Activated CD8-positive, alpha-beta memory T cell treated with anti-CD3 and anti-CD28 coated beads, Interleukin-2, amount 50 U/mL, for 24 hours (primary cell): ENCODE measurements around the gene CADPS.

Experiments used
- DNase-seq: peaks from one replicate; pipeline ENCODE4 v3.0.0-alpha.2; 2020; ENCODE audit errors: extremely low read depth

Gene CADPS

GRCh38 chr3:62374341-62375218 lies 500.6 kb downstream of the CADPS start:
- no peak for DNase-seq

GRCh38 chr3:62373714-62374333 lies 501.4 kb downstream of the CADPS start:
- DNase-seq: no peak

DNA sequence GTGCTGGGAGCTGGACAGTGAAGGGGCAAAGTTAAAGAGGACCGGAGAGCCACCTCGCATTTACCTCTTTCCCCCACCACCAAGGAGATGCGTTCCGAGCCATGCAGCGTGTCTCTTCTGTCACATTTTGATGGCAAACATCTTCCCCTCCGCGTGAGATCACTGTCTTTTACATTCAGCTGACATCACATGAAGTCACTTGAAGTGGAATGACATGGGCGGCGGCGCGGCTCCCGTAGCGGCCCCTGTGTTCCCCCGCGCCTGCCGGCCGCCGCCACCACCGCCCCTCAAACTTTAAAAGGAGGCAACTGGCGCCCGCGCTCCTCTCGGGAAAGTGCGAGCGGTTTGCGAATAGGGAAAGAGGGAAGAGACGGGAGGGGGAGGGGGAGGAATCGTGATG lies 502.0 kb downstream of the CADPS start, which contains the start of gene FEZF2:
FEZF2 (minus strand) TSS at position 336 of the 400 bp plus-strand sequence. CDS start 682 bp downstream, outside the sequence.
- no peak for DNase-seq

DNA sequence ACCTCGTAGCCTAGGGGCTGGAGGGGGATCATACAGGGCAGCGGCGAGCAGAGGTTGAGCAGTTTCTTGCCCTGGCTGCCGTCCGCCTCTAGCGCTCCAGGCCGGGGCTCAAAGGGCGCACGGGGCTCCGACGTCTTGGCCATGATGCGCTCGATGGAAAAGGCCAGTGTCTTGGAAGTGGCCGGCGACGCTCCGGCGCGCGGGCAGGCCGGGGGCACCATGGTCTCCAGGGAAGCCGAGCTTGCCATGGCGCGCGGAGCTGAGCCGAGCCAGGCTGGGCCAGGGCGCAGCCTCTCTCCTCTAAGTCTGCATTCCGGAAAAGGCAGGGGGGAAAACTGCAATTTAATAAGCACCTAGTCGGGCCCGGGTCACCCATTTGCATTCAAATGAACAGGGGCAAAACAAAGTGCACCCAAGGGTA lies 502.6 kb downstream of the CADPS start:
- DNase-seq: no peak

- no peak for DNase-seq
Observed at GRCh38 chr3:62371720-62372591, 503.3 kb downstream of the CADPS start.

GRCh38 chr3:62370858-62371719 lies 504.1 kb downstream of the CADPS start:
- DNase-seq: no peak

DNA sequence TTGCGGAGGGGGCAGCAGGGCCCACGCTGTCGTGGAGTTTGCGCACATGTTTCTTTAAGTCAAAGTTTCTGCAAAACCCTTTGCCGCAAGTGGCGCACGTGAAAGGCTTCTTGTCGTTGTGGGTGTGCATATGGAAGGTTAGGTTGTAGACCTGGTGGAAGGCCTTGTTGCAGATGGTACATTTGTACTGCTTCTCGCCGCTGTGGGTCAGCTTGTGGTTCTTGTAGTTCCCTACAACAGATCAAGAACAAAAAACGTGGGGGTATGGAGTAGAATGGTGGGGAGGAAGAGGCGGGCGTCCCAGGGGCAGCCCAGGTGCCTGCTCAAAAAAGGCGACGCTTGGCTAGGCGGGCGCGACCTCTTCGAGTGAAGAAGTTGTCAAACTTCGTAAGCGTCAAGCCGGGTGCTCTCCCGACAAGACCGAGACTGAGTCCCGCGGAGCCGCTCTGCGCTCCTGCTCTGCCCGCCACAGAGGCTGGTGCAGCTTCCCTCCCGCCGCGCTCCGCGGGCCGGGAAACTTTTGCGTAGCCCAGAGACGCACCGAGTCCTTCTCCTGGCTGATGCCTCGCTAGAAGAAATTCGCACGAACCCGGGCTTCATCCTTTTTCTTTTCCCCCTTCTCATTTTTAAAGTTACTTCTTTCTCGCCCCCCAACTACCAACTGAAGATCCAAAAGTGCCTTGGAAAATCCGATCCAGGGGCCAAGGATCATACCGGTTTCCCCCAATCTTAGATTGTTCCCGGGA lies 504.9 kb downstream of the CADPS start:
- DNase-seq: no peak

DNA sequence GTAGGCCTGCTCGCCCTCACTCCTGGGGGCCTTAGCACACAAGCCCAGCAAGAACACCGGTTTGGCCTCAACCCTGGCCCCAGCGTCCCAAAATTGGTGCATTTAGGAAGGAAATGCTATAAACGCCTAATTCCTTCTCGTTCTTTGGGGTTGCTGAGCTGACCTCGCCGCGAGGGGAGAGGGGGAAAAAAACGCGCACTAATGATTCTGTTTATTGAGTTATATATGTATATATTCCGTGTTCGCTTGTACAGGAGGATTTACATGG lies 505.8 kb downstream of the CADPS start:
- DNase-seq: no peak

GRCh38 chr3:62368705-62369475 lies 506.3 kb downstream of the CADPS start:
- no peak for DNase-seq

GRCh38 chr3:62368290-62368704 lies 506.9 kb downstream of the CADPS start:
- no peak for DNase-seq

GRCh38 chr3:62367763-62368195 lies 507.4 kb downstream of the CADPS start:
- DNase-seq: no peak

- no peak for DNase-seq
Observed at GRCh38 chr3:62366126-62366484, 509.1 kb downstream of the CADPS start.

- DNase-seq: no peak
Observed at GRCh38 chr3:62365391-62366125, 509.7 kb downstream of the CADPS start.

DNA sequence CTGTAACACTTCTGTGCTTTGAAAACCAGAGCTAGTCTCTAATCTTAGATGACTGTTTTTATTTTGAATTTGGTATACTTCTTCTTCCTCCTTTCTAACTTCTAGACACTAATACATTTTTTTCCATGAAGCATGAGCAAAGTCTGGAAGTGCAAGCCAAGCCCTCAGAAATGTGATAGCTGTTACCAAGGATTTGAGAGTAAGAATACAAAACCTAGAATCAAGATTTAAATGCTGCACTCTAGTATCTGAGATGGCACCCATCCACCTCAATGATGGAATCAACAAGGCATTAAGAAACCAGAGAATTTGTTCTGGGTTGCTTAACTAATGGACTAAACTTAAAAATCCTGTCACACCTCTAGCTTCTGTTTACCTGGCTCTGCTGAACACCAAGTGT lies 511.0 kb downstream of the CADPS start:
- DNase-seq: no peak

DNA sequence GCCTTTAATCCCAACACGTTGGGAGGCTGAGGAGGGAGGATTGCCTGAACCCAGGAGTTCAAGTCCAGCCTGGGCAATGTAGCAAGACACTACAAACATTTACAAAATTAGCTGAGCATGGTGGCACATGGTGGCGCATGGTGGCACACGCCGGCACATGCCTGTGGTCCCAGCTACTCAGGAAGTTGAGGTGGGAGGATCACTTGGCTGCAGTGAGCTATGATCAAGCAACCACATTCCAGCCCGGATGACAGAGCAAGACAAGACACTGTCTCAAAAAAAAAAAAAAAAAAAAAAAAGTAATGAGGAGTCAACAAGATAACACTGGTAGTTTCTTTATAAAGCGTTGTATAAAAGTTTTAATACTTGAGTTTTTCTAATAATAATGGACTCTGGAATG lies 511.9 kb downstream of the CADPS start:
- no peak for DNase-seq

- no peak for DNase-seq
Observed at GRCh38 chr3:62361824-62362223, 513.4 kb downstream of the CADPS start.

- DNase-seq: no peak
Observed at GRCh38 chr3:62361261-62361660, 514.0 kb downstream of the CADPS start.

DNA sequence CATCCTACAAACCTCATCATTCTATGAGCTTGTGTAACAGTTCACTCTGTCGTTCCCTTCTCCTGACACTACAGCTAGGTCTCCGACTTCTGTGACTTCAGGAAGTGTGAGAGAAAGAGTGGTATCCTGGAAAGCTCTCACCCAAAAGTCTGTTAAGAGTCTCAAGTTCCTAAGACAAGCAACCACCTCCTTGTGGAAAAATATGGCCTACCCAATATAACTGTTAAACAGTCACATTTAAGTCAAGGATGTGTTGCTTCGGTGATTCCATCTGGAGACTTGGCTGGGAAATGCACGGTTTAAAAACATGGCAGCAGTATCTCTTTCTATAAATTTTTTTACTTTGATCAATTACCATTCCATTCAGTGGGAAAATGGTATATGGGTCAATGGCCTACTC lies 515.7 kb downstream of the CADPS start:
- no peak for DNase-seq

DNA sequence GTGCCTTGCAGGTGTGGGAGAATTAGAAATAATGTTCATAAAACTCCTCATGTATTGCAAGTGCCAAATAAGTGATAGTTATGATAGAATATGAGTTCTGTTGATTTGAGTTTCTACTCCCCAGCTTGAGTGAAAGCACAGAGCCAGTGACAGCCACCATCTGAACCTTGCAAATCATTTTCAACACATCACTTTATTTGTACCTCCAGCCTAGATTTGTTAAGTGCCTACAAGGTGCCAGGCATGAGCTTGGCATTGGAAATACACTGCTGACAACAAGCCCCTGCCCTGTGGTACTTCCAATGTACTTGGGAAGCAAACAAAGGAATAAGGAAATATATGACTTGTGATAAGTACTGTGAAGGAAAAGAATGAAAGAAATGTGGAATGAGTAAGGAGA lies 518.9 kb downstream of the CADPS start:
- no peak for DNase-seq
